ENCODE data around the gene GLP2R.

Gene GLP2R

DNA sequence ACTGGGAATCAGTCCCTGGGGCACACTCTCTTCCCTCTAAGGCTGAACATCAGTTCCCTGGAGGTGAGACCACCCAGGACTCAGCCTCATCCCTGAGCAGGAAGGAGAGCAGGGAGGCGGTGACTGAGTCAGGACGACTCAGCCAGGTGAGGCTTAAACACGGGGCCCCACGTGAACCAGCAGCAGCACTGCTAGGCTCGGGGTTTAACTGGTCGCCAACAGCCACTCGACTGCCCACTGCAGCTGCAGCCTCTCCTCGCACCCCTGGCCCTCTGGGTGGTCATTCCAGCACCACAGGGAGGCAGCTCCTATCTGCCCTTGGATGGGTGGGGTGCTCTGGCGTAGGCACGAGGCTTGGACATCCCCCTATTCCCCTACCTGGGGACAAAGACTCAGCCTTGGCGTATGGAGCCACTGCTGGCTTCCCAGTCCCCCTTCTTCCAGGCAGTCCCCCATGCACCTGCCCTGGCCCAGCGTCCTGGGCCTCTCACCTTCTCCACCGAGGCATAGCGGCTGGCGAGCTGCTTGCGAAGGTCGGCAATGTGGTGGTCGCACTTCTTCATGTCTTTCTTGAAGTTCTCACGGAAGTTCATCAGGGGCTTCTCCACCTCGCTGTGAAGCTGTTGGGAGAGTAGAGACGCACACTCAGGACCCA is 100.6 kb downstream of the GLP2R start:
- DNase-seq, result no peak

DNA sequence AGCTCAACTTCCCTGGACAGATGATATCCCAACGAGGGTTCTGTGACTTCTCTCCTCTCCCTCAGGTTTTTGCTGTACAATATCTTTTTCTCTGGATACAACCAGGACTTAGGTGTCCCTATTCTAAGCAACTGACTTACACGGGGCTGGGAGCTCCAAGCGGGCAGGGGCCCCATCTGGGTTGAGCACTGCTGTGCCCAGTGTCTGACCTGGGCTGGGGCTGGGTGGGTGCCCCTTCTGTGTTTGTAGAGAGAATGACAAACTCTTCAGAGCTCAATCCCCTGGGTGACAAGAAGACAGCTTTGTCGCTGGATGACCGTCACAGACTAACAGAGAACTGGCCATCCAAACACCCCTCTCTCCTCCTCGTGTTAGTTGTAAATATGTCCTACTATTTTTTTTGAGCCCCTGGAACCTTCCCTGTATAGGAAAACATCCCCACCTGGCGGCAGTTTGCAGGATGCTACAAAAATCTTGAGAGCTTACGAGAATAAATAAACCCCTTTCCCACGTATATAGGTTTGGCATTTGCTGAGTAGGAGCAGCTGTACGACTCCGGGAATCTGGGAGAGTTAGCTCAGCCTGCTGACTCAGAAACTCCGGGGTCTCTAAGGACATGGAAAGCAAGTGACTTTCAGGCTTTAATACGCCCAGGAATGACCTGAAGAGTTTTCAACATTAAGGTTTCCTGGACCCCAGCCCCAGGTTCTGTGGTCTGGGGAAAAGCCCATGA is 103.0 kb downstream of the GLP2R start:
- DNase-seq, result peak; percentile 74

DNA sequence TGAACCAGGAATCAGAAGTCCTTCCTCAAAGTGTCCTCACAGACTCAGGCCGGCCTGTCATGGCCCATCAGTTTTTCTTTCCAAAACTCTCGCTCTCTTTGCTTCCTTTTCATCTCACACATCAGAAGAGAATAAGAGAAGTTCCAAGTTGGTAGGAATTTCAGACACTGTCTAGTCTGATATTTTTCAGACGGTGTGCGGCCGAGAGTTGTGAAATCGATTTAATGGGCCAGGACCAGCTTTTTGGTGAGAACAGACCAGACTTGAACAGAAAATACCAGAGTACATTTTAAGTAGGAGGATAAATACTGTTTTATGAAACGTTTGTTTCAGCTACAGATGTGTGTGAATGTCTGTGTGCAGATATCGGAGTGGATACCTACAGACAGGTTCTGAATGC is 104.1 kb downstream of the GLP2R start:
- DNase-seq, result no peak

DNA sequence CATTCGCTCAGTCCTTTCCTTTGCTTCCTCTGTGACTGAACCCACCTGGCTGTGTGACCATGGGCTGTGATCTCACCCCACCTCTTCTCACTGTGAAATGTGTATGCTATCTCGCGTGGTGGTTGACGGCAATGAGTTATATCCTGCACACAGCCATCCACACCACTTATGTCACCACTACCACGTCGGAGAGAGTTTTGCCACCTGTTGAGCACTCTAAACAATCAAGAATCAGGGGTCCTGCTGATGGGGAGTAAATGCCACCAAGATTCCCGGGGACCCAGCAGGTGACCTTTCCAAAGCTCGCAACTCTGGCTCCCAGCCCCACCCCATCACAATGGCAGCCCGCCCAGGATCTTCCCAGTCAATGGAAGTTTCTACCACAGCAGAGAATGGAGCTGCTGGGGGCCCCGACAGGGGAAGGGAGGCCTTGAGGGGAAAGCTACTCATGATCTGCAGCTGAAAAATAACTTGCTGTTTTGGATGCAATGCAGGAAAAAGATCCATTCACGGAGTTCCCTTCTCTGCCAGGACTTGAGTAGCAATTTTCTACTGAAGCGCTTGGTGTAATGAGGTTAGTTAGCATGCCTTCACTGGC is 105.5 kb downstream of the GLP2R start:
- DNase-seq, result peak; percentile 72

DNA sequence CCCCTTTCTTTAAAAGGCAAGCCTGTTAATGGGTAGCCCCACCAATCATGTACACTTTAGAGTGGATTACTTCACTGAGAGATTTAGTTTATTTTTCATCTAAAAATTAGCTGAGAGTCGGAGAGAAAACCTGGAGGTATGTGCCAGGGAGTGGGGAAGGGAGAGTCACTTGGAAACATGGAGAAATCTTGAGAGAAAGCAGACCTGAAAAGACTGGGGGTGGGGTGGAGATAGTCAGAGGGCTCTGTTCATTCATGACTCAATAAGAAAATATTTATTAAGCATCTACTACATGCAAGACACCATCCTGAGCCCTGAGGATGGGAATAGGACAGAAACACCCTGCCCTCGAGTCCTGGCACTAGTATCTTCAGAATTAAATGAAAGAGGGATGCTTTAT is 106.8 kb downstream of the GLP2R start:
- DNase-seq, result no peak

DNA sequence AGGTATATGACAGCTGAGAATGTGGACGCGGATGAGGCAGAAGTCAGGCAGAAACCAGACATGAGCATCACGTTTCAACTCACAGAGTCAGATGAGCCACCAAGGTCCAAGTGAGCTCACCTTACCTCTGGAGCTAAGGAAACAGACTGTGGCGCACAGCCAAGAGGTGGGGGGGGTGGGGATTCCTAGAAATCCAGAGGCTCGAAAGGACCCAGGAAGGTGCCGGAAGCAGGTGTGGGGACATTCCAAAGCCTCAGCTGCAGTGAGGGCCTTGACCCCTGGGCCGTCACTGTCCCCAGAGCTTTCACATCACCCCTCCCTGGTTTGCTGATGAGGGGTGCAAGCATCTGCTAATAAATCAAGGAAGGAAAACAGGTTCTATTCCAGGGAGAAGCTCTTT is 108.6 kb downstream of the GLP2R start:
- DNase-seq, result no peak

DNA sequence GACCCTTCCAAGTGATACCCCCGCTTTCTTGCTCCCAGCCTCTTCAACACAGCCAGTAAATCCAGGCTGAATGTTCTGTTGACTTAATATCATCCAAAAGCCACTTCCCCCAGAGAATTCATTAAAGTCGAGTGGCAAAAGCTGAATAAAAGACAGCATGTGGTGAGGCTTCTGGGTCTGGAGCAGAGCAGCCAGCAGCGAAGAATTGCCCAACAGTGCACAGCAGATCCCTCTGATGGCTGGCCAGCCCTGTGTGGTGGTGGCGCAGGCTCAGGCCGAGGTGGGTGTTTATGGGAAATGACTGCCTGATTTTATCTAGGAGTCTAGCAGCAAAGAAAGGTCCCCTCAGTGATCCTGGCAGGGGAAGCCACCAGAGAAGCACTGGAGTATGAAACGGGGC is 109.7 kb downstream of the GLP2R start:
- no peak for DNase-seq

DNA sequence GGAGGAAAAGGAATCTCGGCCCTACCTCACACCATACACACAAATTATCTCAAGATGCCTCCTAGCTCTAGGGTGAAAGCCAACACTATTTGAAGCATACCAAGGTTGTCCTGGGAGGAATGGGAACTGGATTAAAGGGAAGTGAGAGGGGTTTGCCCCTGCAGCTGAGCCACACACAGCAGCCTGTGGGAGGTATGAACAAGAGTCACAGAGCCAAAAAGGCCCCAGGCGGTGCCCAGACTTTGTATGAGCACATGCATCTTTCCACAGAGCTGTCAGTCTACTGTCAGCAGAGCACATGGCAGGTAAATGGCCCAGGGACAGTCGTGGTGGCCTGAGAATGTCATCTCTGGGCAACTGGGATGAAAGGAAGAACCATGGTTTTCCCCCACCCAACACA is 110.4 kb downstream of the GLP2R start:
- no peak for DNase-seq

DNA sequence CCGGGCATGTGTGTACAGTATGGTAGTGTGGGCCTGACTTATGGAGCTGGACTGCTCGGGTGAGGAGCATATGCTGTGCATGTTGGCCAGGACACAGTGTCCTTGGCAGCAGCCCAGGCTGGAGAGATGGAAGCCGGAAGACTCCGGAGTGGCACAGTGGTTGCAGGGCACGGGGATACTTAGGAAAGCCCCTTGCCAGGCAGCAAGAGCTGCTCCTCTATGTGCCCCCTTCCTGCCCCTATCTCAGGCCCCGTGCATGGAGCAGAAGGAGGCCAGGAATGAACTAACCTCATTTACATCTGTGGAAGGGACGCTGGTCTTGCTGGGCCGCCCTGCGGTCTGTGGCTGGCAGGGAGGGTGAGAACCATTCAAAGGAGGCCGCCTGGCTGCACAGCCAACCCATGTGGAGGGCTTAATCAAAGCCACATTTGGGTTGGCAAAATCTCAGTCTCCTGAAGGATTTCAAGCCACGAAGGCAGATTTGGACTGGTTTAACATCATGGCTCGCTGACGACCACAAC is 111.6 kb downstream of the GLP2R start:
- DNase-seq, result peak; percentile 85

DNA sequence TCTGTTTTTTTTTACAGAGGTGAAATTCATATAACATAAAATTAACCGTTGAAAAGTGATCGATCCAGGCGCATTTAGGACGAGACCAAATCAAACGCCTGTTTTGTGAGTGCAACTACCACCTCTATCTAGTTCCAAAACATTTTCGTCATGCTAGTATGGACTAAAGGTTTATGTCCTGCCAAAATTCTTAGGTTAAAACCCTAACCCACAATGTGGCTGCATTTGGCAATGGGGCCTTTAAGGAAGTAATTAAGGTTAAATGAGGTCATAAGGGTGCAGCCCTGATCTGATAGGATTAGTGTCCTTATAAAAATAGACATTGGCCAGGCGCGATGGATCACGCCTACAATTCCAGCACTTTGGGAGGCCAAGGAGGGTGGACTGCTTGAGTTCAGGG is 112.2 kb downstream of the GLP2R start:
- no peak for DNase-seq

DNA sequence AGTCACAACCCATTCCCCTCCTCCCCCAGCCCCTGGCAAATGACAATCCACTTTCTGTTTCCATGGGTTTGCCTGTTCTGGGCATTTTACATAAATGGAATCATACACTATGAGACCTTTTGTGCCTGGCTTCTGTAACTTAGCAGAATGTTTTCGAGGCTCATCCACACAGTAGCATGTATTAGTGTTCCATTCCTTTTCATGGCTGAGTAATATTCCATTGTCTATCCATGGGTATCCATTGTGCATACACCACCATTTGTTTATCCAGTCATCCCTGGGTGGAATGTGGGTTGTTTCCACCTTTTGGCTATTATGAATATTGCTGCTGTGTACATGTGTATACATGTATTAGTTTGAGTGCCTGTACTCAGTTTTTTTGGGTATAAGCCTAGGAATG is 113.0 kb downstream of the GLP2R start:
- DNase-seq, result no peak

DNA sequence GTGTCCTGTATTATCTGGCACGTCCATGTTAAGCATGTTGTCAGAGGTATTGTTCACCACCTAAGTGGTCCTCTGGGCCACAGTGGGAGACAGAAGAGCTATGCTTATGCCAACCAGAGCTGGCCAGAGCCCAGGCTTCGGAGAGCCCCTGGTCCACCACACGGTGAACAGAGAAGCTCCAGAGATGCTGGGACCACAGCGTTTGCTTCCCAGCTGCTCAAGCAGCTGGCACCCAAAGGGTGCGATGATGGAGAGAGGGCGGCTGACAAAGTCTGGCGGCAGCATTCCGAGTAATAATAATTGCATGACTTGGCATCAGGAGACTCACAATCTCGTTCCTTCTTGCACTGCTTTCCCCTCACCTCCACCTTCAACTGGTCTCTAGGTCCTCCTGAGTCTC is 115.1 kb downstream of the GLP2R start:
- DNase-seq, result no peak

DNA sequence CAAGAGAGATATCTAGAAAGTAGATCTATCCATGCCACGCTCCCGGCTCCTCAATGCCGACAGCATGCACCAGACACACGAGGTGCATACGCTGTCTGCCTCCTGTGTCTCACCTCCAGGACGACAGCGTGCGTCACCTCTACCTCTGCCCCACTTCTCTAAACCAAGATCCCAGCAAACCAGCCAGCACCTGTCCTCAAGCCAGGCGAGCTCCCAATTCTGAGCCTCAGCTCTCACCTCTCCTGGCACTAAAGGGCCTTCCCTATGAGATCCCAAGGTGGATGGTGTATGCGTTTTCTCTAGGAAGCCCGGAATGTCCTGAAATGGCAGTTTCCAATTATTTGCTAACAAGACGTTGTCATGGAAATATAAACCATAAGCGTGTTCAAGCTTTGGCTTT is 115.6 kb downstream of the GLP2R start:
- DNase-seq, result no peak

Measured in left hindlimb (tissue), 1 donor.